GM19099 (cell line): ENCODE measurements around the gene SDK1.

Experiments used
- POLR2A ChIP-seq: IDR thresholded peaks from 3 replicates; pipeline ENCODE4 v1.6.1; 2011; ENCODE audit warnings: low read depth; ENCODE audit not compliant: insufficient read length; ENCODE audit errors: extremely low read depth

The SDK1 gene

GRCh38 chr7:4017785-4018184, 716.7 kb downstream of the SDK1 start:
- no peak for TF ChIP-seq POLR2A

- no peak for TF ChIP-seq POLR2A
Measured at GRCh38 chr7:4018601-4019316, 717.7 kb downstream of the SDK1 start.

GRCh38 chr7:4020086-4020485, 719.0 kb downstream of the SDK1 start:
- no peak for TF ChIP-seq POLR2A

- no peak for TF ChIP-seq POLR2A
Measured at GRCh38 chr7:4021413-4021812, 720.4 kb downstream of the SDK1 start.

- no peak for TF ChIP-seq POLR2A
Measured at GRCh38 chr7:4022265-4022664, 721.2 kb downstream of the SDK1 start.

GRCh38 chr7:4023502-4023901, 722.5 kb downstream of the SDK1 start:
- no peak for TF ChIP-seq POLR2A

- TF ChIP-seq POLR2A: no peak
Measured at GRCh38 chr7:4024133-4024532, 723.1 kb downstream of the SDK1 start.

- no peak for TF ChIP-seq POLR2A
Measured at GRCh38 chr7:4024806-4025205, 723.8 kb downstream of the SDK1 start.

- no peak for TF ChIP-seq POLR2A
Measured at GRCh38 chr7:4025210-4025609, 724.2 kb downstream of the SDK1 start.

GRCh38 chr7:4025694-4026615, 724.9 kb downstream of the SDK1 start:
- TF ChIP-seq POLR2A: no peak

- TF ChIP-seq POLR2A: no peak
Measured at GRCh38 chr7:4026941-4027486, 726.0 kb downstream of the SDK1 start.

GRCh38 chr7:4028221-4028620, 727.2 kb downstream of the SDK1 start:
- no peak for TF ChIP-seq POLR2A

- no peak for TF ChIP-seq POLR2A
Measured at GRCh38 chr7:4029941-4030340, 728.9 kb downstream of the SDK1 start.

GRCh38 chr7:4030346-4030950, 729.4 kb downstream of the SDK1 start:
- no peak for TF ChIP-seq POLR2A

- no peak for TF ChIP-seq POLR2A
Measured at GRCh38 chr7:4033996-4034395, 732.9 kb downstream of the SDK1 start.
